GM19035 (cell line): ENCODE data around the gene PRSS56.

Experiments
- ATAC-seq: cut with Tn5 transposase; IDR thresholded peaks from one replicate; pipeline ENCODE4 v1.9.1; 2021; ENCODE audit not compliant: unreplicated experiment

Gene PRSS56

GRCh38 chr2:232501794-232502390 lies 18.3 kb upstream of the PRSS56 start:
- ATAC-seq, result no peak

GRCh38 chr2:232502511-232502910 lies 17.7 kb upstream of the PRSS56 start:
- no peak for ATAC-seq

GRCh38 chr2:232502911-232503808 lies 17.0 kb upstream of the PRSS56 start:
- no peak for ATAC-seq

GRCh38 chr2:232503809-232504323 lies 16.3 kb upstream of the PRSS56 start:
- no peak for ATAC-seq

- ATAC-seq, result no peak
Observed at GRCh38 chr2:232504438-232504837, 15.8 kb upstream of the PRSS56 start.

- no peak for ATAC-seq
Observed at GRCh38 chr2:232505856-232506255, 14.3 kb upstream of the PRSS56 start.

- no peak for ATAC-seq
Observed at GRCh38 chr2:232506709-232507108, 13.5 kb upstream of the PRSS56 start.

GRCh38 chr2:232508251-232508650 lies 11.9 kb upstream of the PRSS56 start:
- no peak for ATAC-seq

GRCh38 chr2:232511336-232511890 lies 8.8 kb upstream of the PRSS56 start:
- ATAC-seq, result no peak

- ATAC-seq, result no peak
Observed at GRCh38 chr2:232512602-232513001, 7.6 kb upstream of the PRSS56 start.

- no peak for ATAC-seq
Observed at GRCh38 chr2:232513353-232513752, 6.8 kb upstream of the PRSS56 start.

- ATAC-seq, result no peak
Observed at GRCh38 chr2:232515639-232516038, 4.5 kb upstream of the PRSS56 start.

GRCh38 chr2:232516551-232516950 lies 3.6 kb upstream of the PRSS56 start:
- no peak for ATAC-seq

- no peak for ATAC-seq
Observed at GRCh38 chr2:232518844-232519243, 1.3 kb upstream of the PRSS56 start.

GRCh38 chr2:232520489-232520888 lies 301 bp downstream of the PRSS56 start:
- no peak for ATAC-seq

GRCh38 chr2:232521098-232521497 lies 910 bp downstream of the PRSS56 start:
- no peak for ATAC-seq

GRCh38 chr2:232521959-232522622 lies 1.9 kb downstream of the PRSS56 start:
- ATAC-seq, result no peak

GRCh38 chr2:232522623-232523401 lies 2.6 kb downstream of the PRSS56 start:
- no peak for ATAC-seq

GRCh38 chr2:232523402-232523681 lies 3.2 kb downstream of the PRSS56 start:
- ATAC-seq, result no peak

GRCh38 chr2:232523682-232524597 lies 3.8 kb downstream of the PRSS56 start:
- no peak for ATAC-seq
